Right lobe of liver (tissue), 4 donors: Measurements from ENCODE around the gene ZMIZ2.

Source experiments
- POLR2A ChIP-seq: fragments of 450-650 bp; IDR thresholded peaks from one replicate; pipeline ENCODE4 v1.6.1; 2017; ENCODE audit warnings: antibody characterized with exemption, mild to moderate bottlenecking
- TF ChIP-seq, protein P1 (sequence below), 4 donors: fragments of 200-600 bp in 3 of 4; fragments of 450-650 bp in 1 of 4; IDR thresholded peaks; one replicate each; pipeline versions ENCODE4 v1.5.1 to v1.8.0; 2016 to 2022; ENCODE audit warnings: antibody characterized with exemption in 4 of 4, mild to moderate bottlenecking in 2 of 4
- donor health status: DM: no; HTN: no; CAD: no.
- donor health status: DM: no; HTN: no; CAD: no.
- donor health status: DM: no; HTN: yes; CAD: no.

DNA sequence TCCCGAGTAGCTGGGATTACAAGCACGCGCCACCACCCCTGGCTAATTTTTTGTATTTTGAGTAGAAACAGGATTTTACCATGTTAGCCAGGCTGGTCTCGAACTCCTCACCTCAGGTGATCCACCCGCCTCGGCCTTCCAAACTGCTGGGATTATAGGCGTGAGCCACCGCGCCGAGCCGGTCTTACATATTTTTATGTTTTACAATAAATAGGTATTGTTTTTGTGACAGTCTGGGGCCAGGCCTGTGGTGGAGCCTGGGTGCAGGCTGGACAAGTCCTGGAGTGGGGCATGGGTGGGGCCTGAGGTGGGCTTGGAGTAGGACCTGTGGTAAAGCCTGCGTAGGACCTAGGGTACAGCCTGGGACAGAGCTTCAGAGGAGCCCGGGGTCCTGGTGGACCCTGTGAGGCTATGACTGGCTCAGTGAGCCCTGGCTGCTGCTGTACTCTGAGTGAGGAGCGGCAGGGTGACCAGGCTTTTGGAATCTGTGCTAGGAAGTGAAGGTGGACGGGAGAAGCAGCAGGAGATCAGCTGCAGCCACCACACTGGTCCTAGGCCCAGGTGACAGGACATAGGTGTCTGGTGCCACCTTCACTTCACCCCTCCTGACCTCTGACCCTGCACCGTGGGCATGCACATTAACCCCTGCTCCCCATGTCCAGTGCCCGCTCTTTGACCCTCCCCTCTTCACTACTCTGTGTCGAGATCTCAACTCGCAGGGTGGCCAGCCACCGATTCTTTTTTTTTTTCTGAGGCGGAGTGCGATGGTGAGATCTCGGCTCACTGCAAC lies 9.6 kb upstream of the ZMIZ2 start:
- TF ChIP-seq, protein P1, sequence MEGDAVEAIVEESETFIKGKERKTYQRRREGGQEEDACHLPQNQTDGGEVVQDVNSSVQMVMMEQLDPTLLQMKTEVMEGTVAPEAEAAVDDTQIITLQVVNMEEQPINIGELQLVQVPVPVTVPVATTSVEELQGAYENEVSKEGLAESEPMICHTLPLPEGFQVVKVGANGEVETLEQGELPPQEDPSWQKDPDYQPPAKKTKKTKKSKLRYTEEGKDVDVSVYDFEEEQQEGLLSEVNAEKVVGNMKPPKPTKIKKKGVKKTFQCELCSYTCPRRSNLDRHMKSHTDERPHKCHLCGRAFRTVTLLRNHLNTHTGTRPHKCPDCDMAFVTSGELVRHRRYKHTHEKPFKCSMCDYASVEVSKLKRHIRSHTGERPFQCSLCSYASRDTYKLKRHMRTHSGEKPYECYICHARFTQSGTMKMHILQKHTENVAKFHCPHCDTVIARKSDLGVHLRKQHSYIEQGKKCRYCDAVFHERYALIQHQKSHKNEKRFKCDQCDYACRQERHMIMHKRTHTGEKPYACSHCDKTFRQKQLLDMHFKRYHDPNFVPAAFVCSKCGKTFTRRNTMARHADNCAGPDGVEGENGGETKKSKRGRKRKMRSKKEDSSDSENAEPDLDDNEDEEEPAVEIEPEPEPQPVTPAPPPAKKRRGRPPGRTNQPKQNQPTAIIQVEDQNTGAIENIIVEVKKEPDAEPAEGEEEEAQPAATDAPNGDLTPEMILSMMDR (IDR thresholded peaks at IDR 0.05): no peak
- no peak for TF ChIP-seq POLR2A
